ENCODE measurements around the gene STBD1.

- TF ChIP-seq, protein P1, sequence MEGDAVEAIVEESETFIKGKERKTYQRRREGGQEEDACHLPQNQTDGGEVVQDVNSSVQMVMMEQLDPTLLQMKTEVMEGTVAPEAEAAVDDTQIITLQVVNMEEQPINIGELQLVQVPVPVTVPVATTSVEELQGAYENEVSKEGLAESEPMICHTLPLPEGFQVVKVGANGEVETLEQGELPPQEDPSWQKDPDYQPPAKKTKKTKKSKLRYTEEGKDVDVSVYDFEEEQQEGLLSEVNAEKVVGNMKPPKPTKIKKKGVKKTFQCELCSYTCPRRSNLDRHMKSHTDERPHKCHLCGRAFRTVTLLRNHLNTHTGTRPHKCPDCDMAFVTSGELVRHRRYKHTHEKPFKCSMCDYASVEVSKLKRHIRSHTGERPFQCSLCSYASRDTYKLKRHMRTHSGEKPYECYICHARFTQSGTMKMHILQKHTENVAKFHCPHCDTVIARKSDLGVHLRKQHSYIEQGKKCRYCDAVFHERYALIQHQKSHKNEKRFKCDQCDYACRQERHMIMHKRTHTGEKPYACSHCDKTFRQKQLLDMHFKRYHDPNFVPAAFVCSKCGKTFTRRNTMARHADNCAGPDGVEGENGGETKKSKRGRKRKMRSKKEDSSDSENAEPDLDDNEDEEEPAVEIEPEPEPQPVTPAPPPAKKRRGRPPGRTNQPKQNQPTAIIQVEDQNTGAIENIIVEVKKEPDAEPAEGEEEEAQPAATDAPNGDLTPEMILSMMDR (IDR thresholded peaks at IDR 0.05; ENCODE audit: borderline replicate concordance, extremely low read depth, low read length, poor library complexity, severe bottlenecking): no peak
- no peak for TF ChIP-seq EZH2 (IDR thresholded peaks at IDR 0.05; ENCODE audit: borderline replicate concordance, low read depth, low read length, severe bottlenecking)
Observed at GRCh38 chr4:76298227-76298626, 8.3 kb upstream of the STBD1 start.

Data from DND-41 (cell line).